HG02588 (cell line): Measurements from ENCODE around the gene NRIP1.
A peak's percentile ranks its signal among the peaks of the same experiment; 100 is the strongest.

Source experiments
- ATAC-seq: cut with Tn5 transposase; IDR thresholded peaks from one replicate; pipeline ENCODE4 v1.9.1; 2021; ENCODE audit warnings: mild to moderate bottlenecking, moderate library complexity; ENCODE audit not compliant: unreplicated experiment

Gene NRIP1

GRCh38 chr21:15064576-15065391 lies at the start of gene NRIP1:
Gene NRIP1 (minus strand): TSS chr21:15065000. CDS start chr21:14968192, 96,808 bp downstream.
- ATAC-seq: peak; percentile 87

GRCh38 chr21:15112858-15113257 lies 48.1 kb upstream of the NRIP1 start:
- no peak for ATAC-seq

GRCh38 chr21:15108801-15109200 lies 44.0 kb upstream of the NRIP1 start:
- no peak for ATAC-seq

- ATAC-seq: no peak
These were observed 39.7 kb upstream of the NRIP1 start for GRCh38 chr21:15104470-15104869.

- ATAC-seq: no peak
These were observed 34.1 kb upstream of the NRIP1 start for GRCh38 chr21:15098908-15099307.

GRCh38 chr21:15098181-15098580 lies 33.4 kb upstream of the NRIP1 start:
- no peak for ATAC-seq

- no peak for ATAC-seq
These were observed 32.8 kb upstream of the NRIP1 start for GRCh38 chr21:15097580-15097979.

GRCh38 chr21:15096146-15096545 lies 31.3 kb upstream of the NRIP1 start:
- ATAC-seq: no peak

- no peak for ATAC-seq
These were observed 30.5 kb upstream of the NRIP1 start for GRCh38 chr21:15095326-15095725.

- no peak for ATAC-seq
These were observed 29.9 kb upstream of the NRIP1 start for GRCh38 chr21:15094706-15095105.

- ATAC-seq: no peak
These were observed 28.4 kb upstream of the NRIP1 start for GRCh38 chr21:15093216-15093615.

GRCh38 chr21:15092745-15093144 lies 27.9 kb upstream of the NRIP1 start:
- ATAC-seq: no peak

- no peak for ATAC-seq
These were observed 25.6 kb upstream of the NRIP1 start for GRCh38 chr21:15090390-15090789.

- ATAC-seq: no peak
These were observed 23.7 kb upstream of the NRIP1 start for GRCh38 chr21:15088488-15088887.

GRCh38 chr21:15084668-15085067 lies 19.9 kb upstream of the NRIP1 start:
- no peak for ATAC-seq

- no peak for ATAC-seq
These were observed 15.7 kb upstream of the NRIP1 start for GRCh38 chr21:15080526-15080925.

GRCh38 chr21:15079269-15079668 lies 14.5 kb upstream of the NRIP1 start:
- no peak for ATAC-seq

- ATAC-seq: no peak
These were observed 13.4 kb upstream of the NRIP1 start for GRCh38 chr21:15078180-15078579.

- ATAC-seq: no peak
These were observed 12.8 kb upstream of the NRIP1 start for GRCh38 chr21:15077529-15078145.

GRCh38 chr21:15076730-15077129 lies 11.9 kb upstream of the NRIP1 start:
- ATAC-seq: no peak

- no peak for ATAC-seq
These were observed 6.2 kb upstream of the NRIP1 start for GRCh38 chr21:15071009-15071408.

GRCh38 chr21:15066123-15066575 lies 1.3 kb upstream of the NRIP1 start:
- no peak for ATAC-seq
